ENCODE measurements around the gene GAL3ST3.
A peak's percentile ranks its signal among the peaks of the same experiment; 100 is the strongest.

GRCh38 chr11:66002648-66003225 lies 46.2 kb downstream of the GAL3ST3 start:
- TF ChIP-seq, protein P1, sequence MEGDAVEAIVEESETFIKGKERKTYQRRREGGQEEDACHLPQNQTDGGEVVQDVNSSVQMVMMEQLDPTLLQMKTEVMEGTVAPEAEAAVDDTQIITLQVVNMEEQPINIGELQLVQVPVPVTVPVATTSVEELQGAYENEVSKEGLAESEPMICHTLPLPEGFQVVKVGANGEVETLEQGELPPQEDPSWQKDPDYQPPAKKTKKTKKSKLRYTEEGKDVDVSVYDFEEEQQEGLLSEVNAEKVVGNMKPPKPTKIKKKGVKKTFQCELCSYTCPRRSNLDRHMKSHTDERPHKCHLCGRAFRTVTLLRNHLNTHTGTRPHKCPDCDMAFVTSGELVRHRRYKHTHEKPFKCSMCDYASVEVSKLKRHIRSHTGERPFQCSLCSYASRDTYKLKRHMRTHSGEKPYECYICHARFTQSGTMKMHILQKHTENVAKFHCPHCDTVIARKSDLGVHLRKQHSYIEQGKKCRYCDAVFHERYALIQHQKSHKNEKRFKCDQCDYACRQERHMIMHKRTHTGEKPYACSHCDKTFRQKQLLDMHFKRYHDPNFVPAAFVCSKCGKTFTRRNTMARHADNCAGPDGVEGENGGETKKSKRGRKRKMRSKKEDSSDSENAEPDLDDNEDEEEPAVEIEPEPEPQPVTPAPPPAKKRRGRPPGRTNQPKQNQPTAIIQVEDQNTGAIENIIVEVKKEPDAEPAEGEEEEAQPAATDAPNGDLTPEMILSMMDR (IDR thresholded peaks at IDR 0.05; ENCODE audit: low read length) = peak; percentile 12; the same call in 1 of the 2 replicates
- TF ChIP-seq EZH2phosphoT487 (IDR thresholded peaks at IDR 0.05; ENCODE audit: low read length) = no peak

All from MM.1S (cell line).